Hippocampal formation (tissue), 2 donors: ENCODE data around the gene AQP12A.
"Not testable (repeated sequence)": the region's sequence is repeated elsewhere in the genome, so short reads cannot be mapped to it uniquely, and the experiment has no call there.

Source experiments
- DNase-seq, 2 donors: peaks; one replicate each; lab custom pipeline; 2025; lab: John Stamatoyannopoulos, UW

AQP12A gene

DNA sequence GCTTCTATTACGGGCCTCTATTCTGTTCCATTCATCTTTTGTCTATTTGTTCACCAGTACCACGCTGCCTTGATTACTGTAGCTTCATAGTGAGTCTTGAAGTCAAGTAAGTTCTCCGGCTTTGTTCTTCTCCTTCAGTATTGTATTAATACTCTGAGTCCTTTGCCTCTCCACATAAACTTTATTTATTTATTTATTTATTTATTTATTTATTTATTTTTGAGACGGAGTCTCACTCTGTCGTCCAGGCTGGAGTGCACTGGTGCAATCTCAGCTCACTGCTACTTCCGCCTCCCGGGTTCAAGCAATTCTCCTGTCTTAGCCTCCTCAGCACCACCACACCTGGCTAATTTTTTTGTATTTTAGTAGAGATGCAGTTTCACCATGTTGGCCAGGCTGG, 31.8 kb upstream of the AQP12A start:
- not testable (repeated sequence) for DNase-seq

DNA sequence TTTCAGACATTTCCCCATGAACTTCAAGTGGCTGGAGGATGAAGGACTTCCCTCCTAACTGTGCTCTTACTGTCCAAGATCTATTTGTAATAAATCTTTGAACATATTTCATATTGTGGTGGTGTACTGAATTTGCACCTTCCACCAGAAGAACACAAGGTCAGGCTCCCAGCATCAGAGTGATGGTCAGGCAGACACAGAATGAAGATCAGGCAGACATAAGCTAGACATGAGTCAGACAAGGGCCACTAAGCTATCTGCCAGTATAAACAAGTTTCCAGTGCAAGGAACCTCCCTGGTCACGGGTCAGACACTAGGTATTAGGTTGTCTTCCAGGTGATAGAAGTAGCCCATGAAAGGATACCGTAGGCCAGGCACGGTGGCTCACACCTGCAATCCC, 29.0 kb upstream of the AQP12A start:
- DNase-seq: no peak

DNA sequence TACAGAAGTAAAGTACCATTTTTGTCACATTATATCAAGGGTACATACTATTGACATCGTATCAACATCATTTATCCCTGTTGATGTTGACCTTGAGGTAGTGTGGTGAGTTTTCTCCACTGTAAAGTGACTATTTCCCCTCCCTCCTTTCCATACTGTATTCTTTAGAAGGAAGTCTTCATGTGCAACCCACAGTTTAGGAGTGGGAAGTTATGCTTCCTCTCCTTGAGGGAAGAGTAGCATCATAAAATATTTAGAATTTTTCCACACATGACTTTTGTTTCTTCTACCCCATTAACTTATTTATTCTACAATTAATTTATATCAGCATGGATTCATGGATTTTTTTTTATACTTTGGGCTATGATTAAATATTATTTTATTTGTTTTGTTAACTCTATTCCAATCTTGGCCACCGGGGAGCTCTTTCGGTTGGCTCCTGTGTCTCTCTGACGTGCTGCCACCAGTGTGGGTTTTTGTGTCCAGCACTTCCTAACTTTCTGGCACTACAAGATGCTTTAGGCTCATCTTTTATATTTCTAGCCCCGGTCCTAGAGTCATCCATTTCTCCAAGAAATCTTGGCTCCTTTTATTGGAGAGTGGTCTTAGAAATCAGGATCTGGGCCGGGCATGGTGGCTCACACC, 28.0 kb upstream of the AQP12A start:
- DNase-seq: no peak

DNA sequence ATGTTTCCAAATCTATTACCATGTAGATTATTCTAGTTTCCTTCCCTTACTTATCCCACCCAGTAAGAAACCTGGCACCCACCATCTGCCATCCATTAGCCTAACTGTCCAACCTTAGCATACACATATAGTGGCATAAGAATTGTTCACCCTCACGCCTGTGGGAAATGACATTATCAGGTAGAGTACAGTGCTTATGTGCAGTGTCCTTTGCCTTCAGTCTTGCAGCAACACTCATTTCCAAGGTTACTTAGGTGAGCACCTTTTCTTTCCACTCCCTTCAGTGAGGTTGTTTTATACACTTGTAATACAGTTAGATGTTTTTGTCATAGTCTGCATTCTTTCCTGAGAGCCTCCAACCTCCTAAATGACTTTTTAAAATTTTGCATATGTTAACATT, 27.0 kb upstream of the AQP12A start:
- DNase-seq: no peak

DNA sequence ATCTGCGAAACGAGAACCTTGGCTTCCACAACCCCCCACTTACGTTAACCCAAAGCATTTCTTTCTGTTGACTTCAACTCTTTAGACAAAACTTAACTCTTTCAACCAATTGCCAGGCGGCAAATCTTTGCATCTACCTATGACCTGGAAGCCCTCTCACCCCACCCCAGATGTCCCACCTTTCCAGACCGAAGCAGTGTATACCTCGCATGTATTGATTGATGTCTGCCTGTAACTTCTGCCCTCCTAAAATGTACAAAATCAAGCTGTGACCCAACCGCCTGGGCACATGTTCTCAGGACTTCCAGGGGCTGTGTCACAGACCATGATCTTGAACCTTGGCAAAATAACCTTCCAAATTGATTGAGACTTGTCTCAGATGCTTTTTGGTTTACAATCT, 21.3 kb upstream of the AQP12A start:
- DNase-seq: no peak

DNA sequence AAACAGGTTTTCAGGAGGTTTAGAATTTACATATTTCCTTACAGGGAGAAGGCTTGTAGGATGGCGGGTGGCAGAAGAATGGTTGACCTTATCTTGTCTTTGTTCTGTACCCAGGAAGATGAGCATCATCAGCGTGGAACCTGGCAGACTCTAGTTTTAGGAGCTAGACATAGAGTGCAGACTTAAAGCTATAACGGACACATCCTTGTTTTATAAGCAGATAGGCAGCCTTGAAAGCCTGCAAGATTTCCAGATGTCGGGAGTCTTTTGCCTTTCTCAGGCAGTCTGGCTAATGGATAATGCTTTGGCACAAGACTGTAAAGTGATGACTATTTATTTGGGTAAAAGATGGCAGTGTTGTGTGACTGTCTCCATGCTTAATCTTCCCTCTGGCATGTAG, 20.7 kb upstream of the AQP12A start:
- no peak for DNase-seq

DNA sequence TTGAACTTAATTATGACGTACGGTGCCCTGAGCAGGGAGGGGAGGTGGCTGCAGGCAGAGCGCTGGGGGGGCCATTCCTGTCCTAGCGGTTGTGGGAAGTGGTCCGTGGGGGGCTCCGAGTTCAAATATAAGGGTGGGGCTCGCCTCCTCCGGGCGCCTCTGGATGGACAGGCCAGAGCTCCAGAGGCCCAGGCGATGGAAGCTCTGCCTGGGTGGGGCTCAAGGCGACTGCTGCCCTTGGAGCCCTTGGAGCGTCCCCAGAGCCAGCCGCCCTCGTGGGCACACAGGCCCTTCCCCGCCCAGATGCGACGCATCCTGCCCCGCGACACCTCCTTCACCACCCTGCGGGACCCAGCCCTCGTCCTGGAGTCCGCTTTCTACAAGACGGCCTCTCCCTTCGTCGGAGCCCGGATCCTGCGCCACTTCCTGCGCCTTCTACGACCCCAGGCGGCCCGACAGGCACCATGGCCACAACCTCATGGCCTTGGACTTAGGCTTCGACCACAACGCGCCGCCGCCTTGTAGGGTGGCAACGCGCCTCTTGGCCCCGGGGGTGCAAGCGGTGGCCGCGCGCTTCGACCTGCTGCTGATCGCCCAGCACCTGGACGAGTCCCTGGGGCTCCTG, 19.5 kb upstream of the AQP12A start:
- DNase-seq: no peak

DNA sequence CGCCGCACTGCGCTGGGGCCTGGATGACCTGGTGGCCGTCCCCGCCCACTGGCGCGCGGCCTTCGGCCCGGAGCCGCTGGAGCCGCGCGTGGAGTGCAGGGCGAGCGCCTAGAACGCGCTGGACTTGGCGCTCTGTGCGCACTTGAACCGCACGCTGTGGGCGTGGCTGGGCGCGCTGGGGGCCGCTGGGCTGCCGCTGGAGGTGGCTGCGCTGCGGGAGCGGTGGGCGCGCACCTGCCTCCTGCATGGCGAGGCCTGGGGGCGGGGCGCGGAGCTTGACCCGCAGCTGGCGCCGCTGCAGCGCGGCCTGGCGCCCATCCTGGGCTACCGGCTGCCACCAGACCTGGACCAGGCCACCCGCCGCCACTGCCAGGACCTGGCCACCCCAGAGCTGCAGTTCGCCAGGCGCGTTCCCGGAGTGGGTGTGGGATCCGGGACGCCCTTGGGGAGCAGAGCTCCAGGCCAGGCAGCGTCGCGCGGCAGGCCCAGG, 18.9 kb upstream of the AQP12A start:
- DNase-seq: no peak

DNA sequence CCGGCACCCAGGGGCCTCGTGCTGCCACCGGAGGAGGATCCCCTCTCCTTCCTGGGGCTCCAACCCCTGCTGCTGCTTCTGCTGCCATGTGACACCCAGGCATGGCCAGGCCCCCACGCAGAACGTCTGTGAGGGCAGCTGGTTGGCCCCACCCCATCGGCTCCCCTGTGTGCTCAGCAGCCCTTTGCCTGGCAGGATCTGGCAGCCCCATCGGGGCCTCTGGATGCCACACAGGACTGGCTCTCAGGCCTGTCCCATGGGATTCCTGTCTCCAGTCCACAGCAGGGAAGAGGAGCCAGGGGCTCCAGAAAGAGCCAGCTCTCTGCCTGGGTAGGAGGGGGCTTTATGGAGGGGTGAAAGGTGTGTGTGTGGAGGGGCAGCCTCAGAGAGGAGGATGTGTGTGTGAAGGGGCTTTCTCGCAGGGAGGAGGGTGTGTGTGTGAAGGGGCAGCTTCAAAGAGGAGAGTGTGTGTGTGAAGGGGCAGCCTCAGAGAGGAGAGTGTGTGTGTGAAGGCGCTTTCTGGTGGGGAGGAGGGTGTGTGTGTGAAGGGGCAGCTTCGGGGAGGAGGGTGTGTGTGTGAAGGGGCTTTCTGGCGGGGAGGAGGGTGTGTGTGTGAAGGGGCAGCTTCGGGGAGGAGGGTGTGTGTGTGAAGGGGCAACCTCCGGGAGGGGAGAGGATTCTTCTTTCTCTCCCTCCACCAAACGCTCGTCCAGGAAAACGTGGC, 17.0 kb upstream of the AQP12A start:
- DNase-seq: not testable (repeated sequence)

DNA sequence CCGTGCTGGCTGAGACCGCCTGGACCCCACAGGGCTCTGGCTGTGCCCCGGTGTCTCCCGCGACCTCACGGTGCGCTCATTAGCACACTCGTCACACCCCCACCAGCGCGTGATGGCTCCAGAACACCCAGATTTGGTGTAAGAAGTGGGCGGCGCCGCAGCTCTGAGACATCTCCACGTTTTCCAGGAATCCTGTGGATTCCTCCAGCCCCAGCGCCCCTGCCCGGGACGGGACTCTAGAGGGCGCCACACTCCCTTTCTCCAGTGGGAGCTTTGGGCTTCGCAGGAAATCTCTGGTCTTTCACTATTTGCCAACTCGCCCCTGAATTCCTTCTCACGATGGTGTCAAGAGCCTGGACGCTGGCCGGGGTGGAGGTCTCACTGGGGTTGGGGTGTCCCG, 16.3 kb upstream of the AQP12A start:
- not testable (repeated sequence) for DNase-seq

DNA sequence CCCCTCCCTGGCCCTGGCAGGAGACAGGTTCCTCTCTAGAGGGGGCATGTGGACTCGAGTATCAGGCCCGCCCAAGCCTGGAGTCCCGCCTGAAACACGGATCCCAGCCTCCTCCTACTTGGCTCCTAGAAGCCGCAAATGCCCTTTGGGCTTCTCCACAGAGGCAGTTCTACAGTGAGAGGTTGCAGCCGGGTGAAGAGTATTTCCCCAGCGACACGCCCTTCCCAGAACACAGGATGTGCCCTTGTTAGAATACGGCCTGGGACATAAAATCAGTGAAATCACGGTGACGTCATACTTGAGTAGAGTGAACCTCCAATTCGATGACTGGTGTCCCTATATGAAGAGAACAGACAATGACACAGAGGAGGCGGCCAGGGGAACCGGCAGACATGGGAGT, 13.6 kb upstream of the AQP12A start:
- DNase-seq: not testable (repeated sequence)

DNA sequence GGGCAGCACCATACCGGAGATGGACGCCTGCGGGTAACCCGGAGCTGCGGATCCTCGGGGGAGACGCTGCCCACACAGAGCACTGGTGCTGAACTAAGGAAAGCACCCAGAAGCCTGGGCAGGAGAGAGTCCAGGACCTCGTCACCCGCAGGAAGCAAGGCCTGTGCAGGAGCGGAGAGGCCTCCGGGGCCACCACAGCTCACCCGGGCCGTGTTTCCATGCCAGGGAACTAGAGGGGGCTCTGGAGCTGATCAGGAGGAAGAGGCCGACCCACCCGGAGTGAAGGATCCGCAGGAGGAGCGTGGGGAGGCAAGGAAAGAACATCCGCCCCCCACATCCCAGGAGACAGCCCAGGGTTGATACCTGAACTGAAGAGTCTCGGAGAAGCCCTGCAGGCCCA, 12.8 kb upstream of the AQP12A start:
- not testable (repeated sequence) for DNase-seq

DNA sequence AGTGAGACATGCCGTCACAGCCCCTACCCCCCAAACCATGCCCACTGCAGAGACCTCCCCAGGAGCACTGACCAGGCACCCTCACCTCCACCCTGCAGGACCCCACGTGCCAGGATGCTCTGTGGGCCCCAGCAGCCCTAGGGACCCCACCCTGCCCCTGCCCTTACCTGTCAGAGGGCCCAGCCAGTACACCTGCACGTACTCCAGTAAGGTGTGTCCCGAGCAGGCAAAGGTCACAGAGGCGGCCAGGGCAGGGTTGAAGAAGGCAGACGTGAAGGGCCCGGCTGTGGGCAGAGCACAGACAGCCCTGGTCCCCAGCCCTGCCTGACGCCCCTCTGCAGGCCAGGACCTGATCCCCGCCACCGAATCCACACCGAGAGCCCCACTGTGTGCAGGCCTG, 11.5 kb upstream of the AQP12A start:
- not testable (repeated sequence) for DNase-seq

DNA sequence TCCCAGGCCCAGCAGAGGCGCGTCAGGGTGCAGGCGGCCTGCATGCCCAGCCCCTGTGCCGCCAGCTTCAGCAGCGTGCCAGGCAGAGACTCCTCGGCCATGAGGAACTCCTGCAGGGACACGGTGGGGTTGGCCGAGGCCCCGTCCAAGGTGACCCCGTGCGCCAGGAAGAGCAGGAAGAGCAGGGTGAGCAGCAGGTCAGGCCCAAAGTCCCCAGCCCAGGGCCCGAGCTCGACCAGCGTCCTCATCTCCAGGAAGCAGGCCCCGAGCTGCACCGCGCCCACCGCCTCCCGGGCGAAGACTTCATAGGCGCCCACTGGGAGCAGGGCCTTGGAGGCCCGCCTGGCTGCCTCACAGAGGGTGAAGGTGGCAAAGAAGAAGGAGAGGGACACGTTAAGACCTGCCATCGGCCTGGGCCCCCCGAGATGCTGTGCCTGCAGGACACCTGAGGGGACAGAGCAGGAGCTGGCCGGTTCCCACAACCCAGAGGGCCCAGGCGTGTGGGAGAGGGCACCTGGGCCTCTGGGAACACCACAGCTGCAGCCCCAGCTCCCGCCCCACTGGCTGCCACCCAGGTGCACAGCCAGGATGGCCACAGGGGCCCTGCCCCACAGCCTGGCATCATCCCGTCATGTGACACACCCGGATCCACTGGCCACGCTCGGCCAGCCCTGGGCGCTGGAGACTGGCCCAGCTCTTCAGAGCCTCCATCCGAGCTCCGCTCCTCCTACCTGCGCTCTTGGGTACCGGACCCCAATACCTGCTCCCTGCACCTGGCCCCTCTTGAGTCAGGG, 9.0 kb upstream of the AQP12A start, which contains the start of gene AQP12B:
AQP12B (minus strand) TSS at position 455 of the 794 bp plus-strand sequence; CDS start at position 407, 48 bp downstream.
- DNase-seq: not testable (repeated sequence)

DNA sequence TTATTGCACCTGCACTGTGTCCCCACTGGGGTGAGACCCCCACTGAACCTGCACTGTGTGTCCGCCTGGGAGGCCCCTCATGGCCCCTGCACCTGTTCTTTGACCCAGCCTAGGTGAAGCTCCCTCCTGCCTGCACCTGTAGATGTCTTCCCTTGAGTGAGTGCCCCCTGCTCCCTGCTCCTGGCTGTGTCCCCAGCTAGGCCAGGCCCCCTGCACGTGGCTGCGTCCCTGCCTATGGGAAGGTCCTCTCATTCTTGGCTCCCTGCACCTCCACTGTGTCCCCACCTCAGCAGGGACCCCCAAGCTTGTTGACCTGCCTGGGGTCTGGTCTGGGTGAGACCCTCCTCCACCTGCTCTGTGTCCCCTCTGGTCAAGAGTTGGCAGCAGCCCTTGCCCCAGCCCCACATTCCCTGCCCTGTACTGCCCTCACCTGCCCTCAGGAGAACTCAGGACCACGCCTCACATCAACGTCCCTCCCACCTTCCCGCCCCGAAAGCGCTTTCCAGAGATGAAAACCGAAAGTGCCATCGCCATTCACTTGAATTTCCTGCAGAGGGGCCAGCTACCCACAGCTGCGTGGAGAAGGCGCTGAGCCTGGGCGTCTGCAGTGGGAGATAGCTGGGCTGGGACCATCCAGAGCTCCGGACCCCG, 8.2 kb upstream of the AQP12A start:
- DNase-seq: not testable (repeated sequence)

DNA sequence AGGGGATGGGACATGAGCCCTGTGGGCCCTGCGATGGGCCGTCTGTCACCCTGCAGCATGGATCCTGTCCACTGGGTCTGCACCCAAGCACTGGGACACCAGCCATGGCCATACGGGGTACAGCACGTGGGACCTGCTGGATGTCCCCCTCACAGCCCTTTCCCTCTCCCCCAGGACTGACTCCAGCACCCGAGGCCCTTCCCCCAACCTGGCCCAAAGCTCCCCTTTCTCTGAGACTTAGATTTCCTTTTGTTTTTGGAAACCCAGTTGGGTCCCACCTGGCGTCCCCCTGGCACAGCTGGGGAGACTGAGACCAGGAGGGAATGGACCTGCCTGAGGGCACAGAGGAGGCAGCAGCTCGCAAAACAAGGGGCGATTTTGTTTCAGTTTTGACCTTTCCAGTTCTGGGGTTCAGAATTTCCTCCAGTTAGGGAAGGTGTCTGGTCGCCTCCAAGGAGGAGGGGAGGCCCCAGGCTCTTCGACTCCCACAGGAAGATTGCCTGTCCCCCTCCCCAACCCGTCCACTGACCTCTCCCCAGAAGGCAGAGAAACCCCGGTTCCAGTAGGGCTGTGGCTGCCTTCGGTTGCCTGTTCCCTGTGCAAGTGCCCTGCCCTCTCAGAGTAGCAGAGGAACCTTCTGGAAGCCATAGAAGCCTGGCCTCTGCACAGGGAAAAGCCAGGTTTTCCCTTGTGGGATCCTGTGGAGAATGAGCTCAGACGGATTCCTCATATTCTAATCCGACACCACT, 7.5 kb upstream of the AQP12A start:
- DNase-seq: not testable (repeated sequence)

DNA sequence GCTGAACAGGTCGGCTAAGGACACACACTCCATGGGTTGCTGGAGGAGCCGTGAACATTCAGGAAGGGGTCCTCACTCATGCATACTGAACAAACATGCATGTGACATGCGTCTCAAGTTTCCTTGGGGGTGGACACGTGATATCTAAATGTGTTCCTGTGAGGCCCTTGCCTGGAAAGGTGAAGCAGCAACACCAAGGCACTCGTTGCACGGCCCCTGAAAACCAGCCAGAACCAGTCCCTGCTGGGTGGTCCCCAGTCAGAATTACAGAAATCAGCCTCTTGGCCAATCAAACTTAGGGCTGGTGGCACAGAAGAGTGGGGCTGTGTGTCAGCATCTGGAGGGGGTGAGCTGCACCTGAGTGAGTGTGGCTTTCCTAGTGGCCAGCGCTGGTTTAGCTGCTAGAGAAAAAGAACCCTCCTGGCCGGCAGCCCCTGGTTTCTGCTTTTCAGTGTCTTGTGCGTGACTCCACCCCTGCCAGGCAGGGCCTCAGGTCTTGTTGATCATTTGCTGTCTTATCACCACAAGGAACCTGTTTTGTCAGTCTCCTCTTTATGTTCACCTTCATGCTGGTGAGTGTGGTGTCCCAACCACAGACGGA, 5.8 kb upstream of the AQP12A start:
- DNase-seq: no peak

DNA sequence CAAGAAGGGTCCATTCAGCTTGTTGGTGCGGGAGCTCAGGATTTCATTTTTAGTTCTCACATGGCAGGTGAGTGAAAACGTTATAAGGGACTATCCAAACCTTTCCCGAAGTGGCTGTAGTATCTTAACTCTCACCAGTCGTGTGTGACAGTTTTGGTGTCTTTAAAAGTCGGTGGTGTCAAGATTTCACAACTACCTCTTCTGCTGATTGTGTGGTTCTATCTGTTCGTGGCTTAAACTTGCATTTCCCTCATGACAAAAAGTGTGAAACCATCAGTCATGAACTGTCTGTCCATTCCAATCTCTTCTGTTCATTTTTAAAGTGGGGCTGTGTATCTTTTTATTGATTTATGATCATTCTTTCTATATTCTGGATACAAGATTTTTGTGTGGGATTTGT, 5.2 kb upstream of the AQP12A start:
- DNase-seq: no peak

DNA sequence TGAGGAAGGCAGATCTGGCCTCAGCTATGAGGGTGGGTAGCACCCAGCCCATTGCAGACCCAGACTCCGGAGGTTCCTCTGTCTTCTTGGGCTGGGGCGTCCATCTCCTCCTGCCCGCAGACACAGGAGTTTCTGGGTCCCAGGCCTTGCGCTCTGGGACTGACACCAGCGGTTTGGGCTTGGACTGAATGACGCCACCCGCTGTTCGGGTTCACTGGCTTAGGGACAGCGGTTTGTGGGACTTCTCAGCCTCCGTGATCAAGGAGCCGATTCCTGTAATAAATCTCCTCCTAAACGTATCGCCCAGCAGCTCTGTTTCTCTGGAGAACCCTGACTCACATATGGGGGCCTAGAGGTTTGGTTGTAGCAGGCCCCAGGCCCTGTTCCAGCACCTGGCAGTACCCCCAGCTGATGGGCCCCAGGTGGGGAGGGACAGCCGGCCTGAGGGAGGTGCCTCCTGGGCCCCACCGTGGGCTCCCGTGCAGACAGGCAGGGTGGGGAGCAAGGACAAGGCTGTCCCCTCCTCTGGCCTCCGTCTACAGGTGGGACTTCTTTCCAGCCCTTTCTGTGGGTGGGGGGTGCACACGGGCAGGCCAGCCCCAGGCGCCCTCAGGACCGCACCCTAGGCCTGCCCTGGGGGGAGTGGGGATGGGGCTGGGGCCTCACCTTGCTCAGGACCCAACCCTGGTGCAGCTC, 4.5 kb upstream of the AQP12A start:
- no peak for DNase-seq
